GM23338 (cell line): ENCODE results near the gene MRPL2.

ENCODE experiments used
- CTCF ChIP-seq, 2 experiments: fragments of 200-600 bp in 1 of 2; sonication (generic) in 1 of 2; conservative IDR thresholded peaks; 2 replicates each; pipeline versions ENCODE4 v1.5.1 to v1.6.1; 2016 to 2017; ENCODE audit warnings: antibody characterized with exemption in 2 of 2, low read depth in 2 of 2, mild to moderate bottlenecking in 2 of 2, moderate library complexity in 1 of 2
- STAT1 ChIP-seq: IDR thresholded peaks from one replicate; pipeline ENCODE4 v1.6.1; 2016; ENCODE audit warnings: antibody characterized with exemption; ENCODE audit not compliant: unreplicated experiment

GRCh38 chr6:43061861-43062260, 2.6 kb upstream of the MRPL2 start:
- TF ChIP-seq CTCF (conservative IDR thresholded peaks at IDR 0.05; ENCODE audit: low read depth in 2 of 2) (no peak), STAT1 (no peak)
